Measurements from ENCODE around the gene CEBPZOS.
A peak's percentile ranks its signal among the peaks of the same experiment; 100 is the strongest.
"Not testable (repeated sequence)": the region's sequence is repeated elsewhere in the genome, so short reads cannot be mapped to it uniquely, and the experiment has no call there.

CEBPZOS gene

GRCh38 chr2:37203708-37204107 is 7.4 kb downstream of the CEBPZOS start:
- Histone ChIP-seq H3K36me3 (ENCODE audit: control insufficient read depth in 4 of 4, insufficient read depth in 4 of 4, low read length in 3 of 4) (peaks cover 37 to 77% (median 54%) of the 10 kb centered on the region in 4 experiments), H3K4me1 (ENCODE audit: control extremely low read depth in 1 of 4, control insufficient read depth in 4 of 4, insufficient read depth in 4 of 4, low read length in 3 of 4) (peaks cover 0 to 13% (median 5%) of the 10 kb centered on the region in 4 experiments), H3K4me3 (ENCODE audit: control insufficient read depth in 1 of 7, extremely low read depth in 1 of 7, insufficient read depth in 4 of 7, low read depth in 2 of 7, low read length in 6 of 7) (no peak overlapping the region), H3K27me3 (replicated peaks in 2 of 5; ENCODE audit: control insufficient read depth in 4 of 5, insufficient read depth in 5 of 5, low read length in 4 of 5) (no peaks in the 10 kb centered on the region), H3K27ac (ENCODE audit: insufficient read depth in 1 of 2, low read depth in 1 of 2, low read length in 2 of 2, poor library complexity in 1 of 2, severe bottlenecking in 2 of 2) (no peak overlapping the region), H3K9me3 (ENCODE audit: control extremely low read depth in 1 of 5, control insufficient read depth in 4 of 5, insufficient read depth in 2 of 5, low read depth in 1 of 5, low read length in 4 of 5) (peaks cover 8 to 33% (median 10%) of the 10 kb centered on the region in 5 experiments)
- POLR2A ChIA-PET: interaction anchor here (0.7 kb wide), 1 partner anchor 55 kb away, joined by 3 read pairs; no protein-coding TSS in a partner anchor
- no CpG with 5 or more reads among the region's 2 CpGs for WGBS (ENCODE audit: insufficient coverage)
- CTCF ChIA-PET: interaction anchor here (1.1 to 1.6 kb wide), 2 partner anchors 10 to 15 kb away, joined by 3 to 5 read pairs; partner anchors contain the start of gene SULT6B1
- no peak for DNase-seq

GRCh38 chr2:37205071-37205661 is 8.9 kb downstream of the CEBPZOS start:
- H3K4me1 ChIP-seq (ENCODE audit: control extremely low read depth in 1 of 4, control insufficient read depth in 4 of 4, insufficient read depth in 4 of 4, low read length in 3 of 4): peaks cover 0 to 13% (median 5%) of the 10 kb centered on the region in 4 experiments
- DNase-seq; H3K4me3 ChIP-seq (ENCODE audit: control insufficient read depth in 1 of 7, extremely low read depth in 1 of 7, insufficient read depth in 4 of 7, low read depth in 2 of 7, low read length in 6 of 7); H3K27ac ChIP-seq (ENCODE audit: insufficient read depth in 1 of 2, low read depth in 1 of 2, low read length in 2 of 2, poor library complexity in 1 of 2, severe bottlenecking in 2 of 2); CTCF ChIA-PET; POLR2A ChIA-PET; H3K27me3 ChIP-seq (replicated peaks in 2 of 5; ENCODE audit: control insufficient read depth in 4 of 5, insufficient read depth in 5 of 5, low read length in 4 of 5): not testable (repeated sequence)
- peaks cover 43 to 82% (median 66%) of the 10 kb centered on the region in 4 experiments for H3K36me3 ChIP-seq (ENCODE audit: control insufficient read depth in 4 of 4, insufficient read depth in 4 of 4, low read length in 3 of 4)
- H3K9me3 ChIP-seq (ENCODE audit: control extremely low read depth in 1 of 5, control insufficient read depth in 4 of 5, insufficient read depth in 2 of 5, low read depth in 1 of 5, low read length in 4 of 5): peaks cover 12 to 48% (median 22%) of the 10 kb centered on the region in 5 experiments
- 100% methylated on average over 3 of the region's 8 CpGs for WGBS (ENCODE audit: insufficient coverage)

DNA sequence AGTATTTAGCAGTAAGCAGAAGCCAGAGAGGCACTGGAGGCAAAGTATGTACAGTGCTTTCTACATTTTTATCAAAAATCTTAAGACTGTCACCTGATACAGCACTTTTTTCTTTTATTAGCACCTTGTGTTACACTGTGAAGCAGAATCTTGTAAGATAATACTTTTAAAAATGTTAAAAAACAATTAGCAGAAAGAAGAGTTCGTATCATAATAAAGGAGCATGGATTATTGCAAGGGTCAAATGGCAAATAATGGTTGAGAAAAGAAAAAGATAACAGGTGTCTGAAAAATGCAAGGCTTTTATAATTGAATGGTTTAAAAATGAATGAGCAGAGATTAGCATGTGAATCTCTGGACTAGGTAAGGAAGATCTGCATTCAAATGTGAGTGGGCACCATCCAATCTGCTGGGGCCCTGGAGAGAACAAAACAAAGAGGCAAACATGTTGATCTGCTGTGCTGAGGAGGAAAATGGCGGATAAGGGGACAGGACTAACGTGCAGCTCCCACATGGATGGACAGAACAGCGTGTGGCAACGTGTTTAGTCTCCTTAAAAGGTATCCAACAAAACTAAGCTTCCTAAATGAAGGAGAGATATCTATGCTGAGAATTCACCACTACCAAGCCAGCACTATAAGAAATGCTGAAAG is 9.5 kb downstream of the CEBPZOS start:
- peaks cover 12 to 50% (median 22%) of the 10 kb centered on the region in 5 experiments for H3K9me3 ChIP-seq (ENCODE audit: control extremely low read depth in 1 of 5, control insufficient read depth in 4 of 5, insufficient read depth in 2 of 5, low read depth in 1 of 5, low read length in 4 of 5)
- ChIA-PET POLR2A (no interaction called here), CTCF (no interaction called here)
- H3K27me3 ChIP-seq (replicated peaks in 2 of 5; ENCODE audit: control insufficient read depth in 4 of 5, insufficient read depth in 5 of 5, low read length in 4 of 5): no peaks in the 10 kb centered on the region
- H3K36me3 ChIP-seq (ENCODE audit: control insufficient read depth in 4 of 4, insufficient read depth in 4 of 4, low read length in 3 of 4): peaks cover 44 to 86% (median 65%) of the 10 kb centered on the region in 4 experiments
- whole genome bisulfite sequencing (ENCODE audit: insufficient coverage): 96% methylated on average over 4 of the region's 5 CpGs
- H3K4me3 ChIP-seq (ENCODE audit: control insufficient read depth in 1 of 7, extremely low read depth in 1 of 7, insufficient read depth in 4 of 7, low read depth in 2 of 7, low read length in 6 of 7): no peak overlapping the region
- H3K27ac ChIP-seq (ENCODE audit: insufficient read depth in 1 of 2, low read depth in 1 of 2, low read length in 2 of 2, poor library complexity in 1 of 2, severe bottlenecking in 2 of 2): no peak overlapping the region
- peaks cover 0 to 13% (median 5%) of the 10 kb centered on the region in 4 experiments for H3K4me1 ChIP-seq (ENCODE audit: control extremely low read depth in 1 of 4, control insufficient read depth in 4 of 4, insufficient read depth in 4 of 4, low read length in 3 of 4)
- DNase-seq: peak in 1 of 3 donors; percentile 17

DNA sequence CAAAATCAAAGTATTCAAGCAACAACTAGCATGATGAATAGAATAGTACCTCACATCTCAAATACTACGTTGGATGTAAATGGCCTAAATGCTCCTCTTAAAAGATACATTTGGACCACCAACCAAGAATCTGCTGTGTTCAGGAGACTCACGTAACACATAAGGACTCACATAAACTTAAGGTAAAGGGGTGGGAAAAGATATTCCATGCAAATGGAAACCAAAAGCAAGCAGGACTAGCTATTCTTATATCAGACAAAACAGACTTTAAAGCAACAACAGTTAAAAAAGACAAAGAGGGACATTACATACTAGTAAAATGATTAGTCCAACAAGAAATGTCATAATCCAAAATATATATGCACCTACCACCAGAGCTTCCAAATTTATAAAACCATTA is 10.5 kb downstream of the CEBPZOS start:
- H3K9me3 ChIP-seq (ENCODE audit: control extremely low read depth in 1 of 5, control insufficient read depth in 4 of 5, insufficient read depth in 2 of 5, low read depth in 1 of 5, low read length in 4 of 5): peaks cover 12 to 50% (median 22%) of the 10 kb centered on the region in 5 experiments
- DNase-seq; H3K4me1 ChIP-seq (ENCODE audit: control extremely low read depth in 1 of 4, control insufficient read depth in 4 of 4, insufficient read depth in 4 of 4, low read length in 3 of 4); H3K27me3 ChIP-seq (replicated peaks in 2 of 5; ENCODE audit: control insufficient read depth in 4 of 5, insufficient read depth in 5 of 5, low read length in 4 of 5); H3K27ac ChIP-seq (ENCODE audit: insufficient read depth in 1 of 2, low read depth in 1 of 2, low read length in 2 of 2, poor library complexity in 1 of 2, severe bottlenecking in 2 of 2); POLR2A ChIA-PET: not testable (repeated sequence)
- H3K36me3 ChIP-seq (ENCODE audit: control insufficient read depth in 4 of 4, insufficient read depth in 4 of 4, low read length in 3 of 4): peaks cover 46 to 93% (median 67%) of the 10 kb centered on the region in 4 experiments
- CTCF ChIA-PET: interaction anchor here (1.1 to 2.3 kb wide), 2 partner anchors 38 to 58 kb away, joined by 3 to 5 read pairs; no protein-coding TSS in a partner anchor
- H3K4me3 ChIP-seq (ENCODE audit: control insufficient read depth in 1 of 7, extremely low read depth in 1 of 7, insufficient read depth in 4 of 7, low read depth in 2 of 7, low read length in 6 of 7): peak overlapping the region in 1 of 7 experiments; percentile 6
- no CpG with 5 or more reads among the region's 2 CpGs for WGBS (ENCODE audit: insufficient coverage)

DNA sequence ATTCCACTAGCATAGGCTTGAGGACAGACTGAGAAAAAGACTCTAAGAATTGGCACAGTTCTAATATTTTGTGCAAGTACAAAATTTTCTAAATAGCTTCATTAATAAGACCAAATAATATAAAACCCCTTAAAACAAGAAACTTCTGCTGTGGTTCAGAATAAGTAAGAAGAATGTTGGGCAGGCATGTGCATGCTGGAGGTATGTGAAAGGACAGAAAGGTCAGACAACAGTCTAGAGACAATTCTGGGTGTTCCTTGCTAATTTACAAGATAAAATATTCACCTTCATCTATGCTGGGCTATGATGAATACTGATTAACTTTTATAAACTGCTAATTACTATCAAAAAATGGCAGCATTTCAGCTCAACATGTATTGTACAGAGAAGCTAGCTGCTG is 14.9 kb downstream of the CEBPZOS start:
- Histone ChIP-seq H3K9me3 (ENCODE audit: control extremely low read depth in 1 of 5, control insufficient read depth in 4 of 5, insufficient read depth in 2 of 5, low read depth in 1 of 5, low read length in 4 of 5) (peaks cover 8 to 38% (median 18%) of the 10 kb centered on the region in 5 experiments), H3K4me1 (ENCODE audit: control extremely low read depth in 1 of 4, control insufficient read depth in 4 of 4, insufficient read depth in 4 of 4, low read length in 3 of 4) (peaks cover 0 to 9% (median 0%) of the 10 kb centered on the region in 4 experiments), H3K36me3 (ENCODE audit: control insufficient read depth in 4 of 4, insufficient read depth in 4 of 4, low read length in 3 of 4) (peaks cover 34 to 87% (median 64%) of the 10 kb centered on the region in 4 experiments), H3K27me3 (replicated peaks in 2 of 5; ENCODE audit: control insufficient read depth in 4 of 5, insufficient read depth in 5 of 5, low read length in 4 of 5) (no peaks in the 10 kb centered on the region), H3K27ac (ENCODE audit: insufficient read depth in 1 of 2, low read depth in 1 of 2, low read length in 2 of 2, poor library complexity in 1 of 2, severe bottlenecking in 2 of 2) (no peak overlapping the region), H3K4me3 (ENCODE audit: control insufficient read depth in 1 of 7, extremely low read depth in 1 of 7, insufficient read depth in 4 of 7, low read depth in 2 of 7, low read length in 6 of 7) (no peak overlapping the region)
- ChIA-PET CTCF (interaction anchor here (0.9 kb wide), 1 partner anchor 10 kb away, joined by 4 read pairs; no protein-coding TSS in a partner anchor), POLR2A (no interaction called here)
- no peak for DNase-seq

- no peaks in the 10 kb centered on the region for H3K27me3 ChIP-seq (replicated peaks in 2 of 5; ENCODE audit: control insufficient read depth in 4 of 5, insufficient read depth in 5 of 5, low read length in 4 of 5)
- peaks cover 32 to 87% (median 62%) of the 10 kb centered on the region in 4 experiments for H3K36me3 ChIP-seq (ENCODE audit: control insufficient read depth in 4 of 4, insufficient read depth in 4 of 4, low read length in 3 of 4)
- ChIA-PET POLR2A (no interaction called here), CTCF (interaction anchor here (0.9 to 1.0 kb wide), 2 partner anchors 11 to 56 kb away, joined by 4 read pairs; partner anchors contain the start of gene EIF2AK2)
- no peak overlapping the region for H3K4me3 ChIP-seq (ENCODE audit: control insufficient read depth in 1 of 7, extremely low read depth in 1 of 7, insufficient read depth in 4 of 7, low read depth in 2 of 7, low read length in 6 of 7)
- peaks cover 0 to 9% (median 0%) of the 10 kb centered on the region in 4 experiments for H3K4me1 ChIP-seq (ENCODE audit: control extremely low read depth in 1 of 4, control insufficient read depth in 4 of 4, insufficient read depth in 4 of 4, low read length in 3 of 4)
- WGBS (ENCODE audit: insufficient coverage): 100% methylated on average over 1 of the region's 3 CpGs
- peaks cover 5 to 32% (median 12%) of the 10 kb centered on the region in 5 experiments for H3K9me3 ChIP-seq (ENCODE audit: control extremely low read depth in 1 of 5, control insufficient read depth in 4 of 5, insufficient read depth in 2 of 5, low read depth in 1 of 5, low read length in 4 of 5)
- no peak for DNase-seq
- H3K27ac ChIP-seq (ENCODE audit: insufficient read depth in 1 of 2, low read depth in 1 of 2, low read length in 2 of 2, poor library complexity in 1 of 2, severe bottlenecking in 2 of 2): no peak overlapping the region
Measured at GRCh38 chr2:37211939-37212338, 15.6 kb downstream of the CEBPZOS start.

DNA sequence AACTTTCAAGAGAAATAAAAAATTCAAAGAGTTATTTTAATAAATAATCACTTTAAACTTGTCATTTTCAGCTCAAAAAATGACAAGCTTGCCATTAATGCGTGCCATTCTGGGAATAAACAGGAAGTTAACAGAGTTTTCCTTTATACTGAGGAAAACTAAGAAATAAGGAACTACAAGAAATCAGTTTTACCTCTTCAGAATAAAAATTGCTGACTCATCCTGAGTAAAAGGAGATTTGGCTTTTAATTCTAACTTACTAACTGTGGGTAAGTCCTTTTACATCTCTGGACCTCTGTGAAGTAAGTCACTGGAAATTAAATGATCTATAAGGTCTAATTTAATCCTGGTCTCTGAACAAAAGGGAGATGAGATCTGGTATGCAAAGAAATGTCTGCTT is 19.0 kb downstream of the CEBPZOS start:
- WGBS (ENCODE audit: insufficient coverage): 0% methylated on average over 1 of the region's 1 CpG
- H3K36me3 ChIP-seq (ENCODE audit: control insufficient read depth in 4 of 4, insufficient read depth in 4 of 4, low read length in 3 of 4): peaks cover 26 to 73% (median 50%) of the 10 kb centered on the region in 4 experiments
- H3K27me3 ChIP-seq (replicated peaks in 2 of 5; ENCODE audit: control insufficient read depth in 4 of 5, insufficient read depth in 5 of 5, low read length in 4 of 5): no peaks in the 10 kb centered on the region
- H3K9me3 ChIP-seq (ENCODE audit: control extremely low read depth in 1 of 5, control insufficient read depth in 4 of 5, insufficient read depth in 2 of 5, low read depth in 1 of 5, low read length in 4 of 5): peaks cover 0 to 1% (median 0%) of the 10 kb centered on the region in 5 experiments
- no peak overlapping the region for H3K4me3 ChIP-seq (ENCODE audit: control insufficient read depth in 1 of 7, extremely low read depth in 1 of 7, insufficient read depth in 4 of 7, low read depth in 2 of 7, low read length in 6 of 7)
- peaks cover 0 to 9% (median 0%) of the 10 kb centered on the region in 4 experiments for H3K4me1 ChIP-seq (ENCODE audit: control extremely low read depth in 1 of 4, control insufficient read depth in 4 of 4, insufficient read depth in 4 of 4, low read length in 3 of 4)
- H3K27ac ChIP-seq (ENCODE audit: insufficient read depth in 1 of 2, low read depth in 1 of 2, low read length in 2 of 2, poor library complexity in 1 of 2, severe bottlenecking in 2 of 2): no peak overlapping the region
- POLR2A ChIA-PET: no interaction called here
- peak in 2 of 3 donors; percentile 59 to 62 for DNase-seq
- CTCF ChIA-PET: no interaction called here
